ENCODE data around the gene SCN2B.
"Not testable (repeated sequence)": the region's sequence is repeated elsewhere in the genome, so short reads cannot be mapped to it uniquely, and the experiment has no call there.

Gene SCN2B

DNA sequence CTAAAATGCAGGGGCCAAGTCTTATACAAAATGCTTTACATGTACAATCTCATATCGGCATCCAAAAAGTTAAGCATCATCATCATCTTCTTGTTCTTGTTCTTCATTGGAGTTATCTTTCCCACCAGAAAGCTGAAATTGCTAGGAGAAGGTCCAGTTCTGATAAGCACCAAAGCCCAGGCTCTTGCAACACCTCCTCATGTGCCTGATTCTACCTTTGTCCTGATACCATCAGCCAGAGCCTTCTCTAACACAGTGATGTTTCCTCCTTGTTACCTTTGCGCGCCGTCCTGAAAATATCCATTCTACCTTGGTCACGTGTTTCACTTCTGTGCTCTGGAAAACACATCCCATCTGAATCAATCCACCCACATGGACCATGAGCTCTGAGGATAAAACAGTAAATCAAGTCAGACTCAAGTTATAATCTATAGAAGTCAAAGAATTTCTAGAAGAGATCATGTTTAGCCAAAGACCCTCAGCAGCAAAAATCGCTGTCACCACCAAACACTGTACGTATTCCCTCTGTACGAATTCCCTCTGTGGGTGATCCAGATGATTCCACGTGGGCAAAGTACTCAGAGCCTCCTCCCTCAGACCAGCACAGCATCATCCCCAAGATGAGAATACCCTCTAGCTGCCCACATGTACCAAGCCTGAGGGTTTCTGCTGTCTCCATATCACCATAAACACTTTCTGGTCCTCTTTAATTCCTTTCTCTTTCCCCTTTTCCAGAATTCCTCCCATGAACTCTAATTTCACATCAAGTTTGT lies 29.4 kb upstream of the SCN2B start:
- DNase-seq, result no peak

DNA sequence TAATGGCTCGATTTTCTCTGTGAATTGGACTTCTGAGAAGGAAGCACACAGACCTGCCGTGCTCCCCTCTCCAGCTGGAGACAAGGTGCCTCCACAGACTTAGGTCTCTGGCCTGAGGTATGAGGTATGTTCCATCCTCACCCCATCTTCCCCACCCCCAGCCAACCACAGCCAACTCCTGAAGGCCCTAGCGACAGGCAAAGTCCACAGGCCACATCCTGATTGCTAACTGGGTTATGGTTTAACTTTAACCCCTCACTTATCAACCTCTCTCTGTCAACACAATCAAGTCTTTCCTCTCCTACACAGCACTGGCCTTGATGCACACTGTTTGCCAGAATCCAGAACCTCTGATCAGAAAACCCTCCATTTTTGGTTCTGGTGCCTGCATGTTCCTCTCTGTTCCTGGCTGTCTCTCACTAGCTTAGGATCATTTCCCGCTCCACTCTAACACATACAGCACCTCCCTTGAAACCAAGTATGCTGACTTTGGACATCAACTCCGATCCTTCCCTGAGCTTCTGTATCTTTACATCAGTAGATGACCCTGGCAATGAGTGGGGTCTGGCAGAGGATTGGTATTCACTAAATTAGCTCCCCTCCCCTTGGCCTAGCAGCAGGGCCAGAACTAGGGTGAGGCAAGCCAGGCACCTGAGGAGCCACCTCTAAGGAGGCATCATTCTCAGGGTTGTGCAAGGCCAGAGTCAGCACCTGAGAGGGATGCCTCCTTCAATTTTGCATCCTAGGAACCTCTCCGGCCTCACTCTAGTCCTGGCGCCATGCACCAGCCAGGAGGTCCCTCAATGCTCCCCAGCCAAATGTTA lies 26.4 kb upstream of the SCN2B start:
- DNase-seq, result peak in 1 of 6 experiments; percentile 40

DNA sequence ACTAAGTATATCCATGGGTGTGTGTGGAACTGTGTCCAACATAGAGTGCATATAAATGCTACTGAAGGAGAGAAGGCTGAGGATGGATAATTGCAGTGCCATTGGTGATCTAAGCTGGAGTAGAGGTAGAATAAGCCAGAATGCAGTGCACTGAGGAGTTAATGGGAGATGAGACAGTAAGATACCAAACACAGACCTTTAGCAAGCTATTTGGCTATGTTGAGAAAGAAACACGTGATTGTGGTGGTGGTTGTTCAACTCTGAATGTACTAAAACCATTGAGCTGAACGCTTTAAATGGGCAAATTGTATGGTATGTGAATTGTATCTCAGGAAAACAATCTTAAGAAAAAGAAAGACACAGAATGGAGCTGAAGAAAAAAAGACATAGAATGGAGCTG lies 25.5 kb upstream of the SCN2B start:
- no peak for DNase-seq

DNA sequence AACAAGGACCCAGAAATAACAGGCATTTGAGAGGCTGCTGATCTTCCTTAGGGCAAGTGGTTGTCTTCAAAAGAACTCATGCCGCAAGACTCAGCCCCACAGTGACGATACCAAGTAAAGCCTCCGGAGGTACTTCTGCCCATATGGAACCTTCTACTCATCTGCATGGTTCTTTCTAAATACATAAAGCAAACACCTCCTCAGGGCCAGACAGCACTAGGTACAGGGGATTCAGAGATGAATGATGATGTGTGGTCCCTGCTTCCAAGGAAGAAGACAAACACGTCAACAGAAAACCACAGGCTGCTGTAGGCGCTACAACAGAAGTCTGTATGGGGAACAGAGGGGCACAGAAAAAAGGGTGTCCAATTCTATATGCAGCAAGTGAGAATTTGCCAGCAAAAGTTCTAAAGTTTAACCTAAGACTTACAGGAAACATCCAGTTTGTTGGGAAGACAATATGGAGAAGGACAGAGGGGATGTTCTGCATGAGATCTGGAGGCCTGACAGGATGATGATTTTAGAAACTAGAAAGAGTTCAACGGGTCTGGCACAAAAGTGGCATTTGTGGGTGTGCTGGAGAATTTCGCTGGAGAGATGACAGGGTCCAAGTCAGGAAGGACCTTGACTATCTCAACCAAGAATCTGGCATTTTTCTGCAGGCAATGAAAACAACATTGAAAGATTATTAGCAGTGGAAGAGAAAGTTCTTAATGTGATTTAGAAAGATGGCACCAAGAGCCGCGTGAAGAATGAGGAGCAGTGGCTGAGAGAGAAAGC lies 24.7 kb upstream of the SCN2B start:
- DNase-seq, result peak in 2 of 6 experiments; percentile 14 to 37

- no peak for DNase-seq
These were observed 24.1 kb upstream of the SCN2B start for GRCh38 chr11:118200497-118200896.

DNA sequence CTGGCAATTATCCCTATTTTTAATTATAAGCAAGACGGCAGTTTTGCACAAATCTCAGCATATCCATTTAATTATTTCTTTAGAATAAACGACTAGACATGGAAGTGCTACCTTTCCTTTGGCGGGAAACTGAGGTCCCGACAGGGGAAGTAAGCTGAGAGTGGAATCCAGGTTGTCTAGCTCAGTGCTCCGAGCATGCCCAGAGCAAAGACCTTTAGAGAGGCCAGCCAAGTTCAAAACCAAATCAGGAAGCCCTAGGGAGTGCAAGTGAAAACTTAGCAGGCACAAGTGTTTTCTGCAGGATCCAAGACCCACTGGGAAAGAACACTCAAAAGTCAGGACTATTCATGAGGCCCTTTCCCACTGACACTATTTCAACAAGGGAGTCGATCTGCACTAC lies 22.7 kb upstream of the SCN2B start:
- DNase-seq, result no peak

DNA sequence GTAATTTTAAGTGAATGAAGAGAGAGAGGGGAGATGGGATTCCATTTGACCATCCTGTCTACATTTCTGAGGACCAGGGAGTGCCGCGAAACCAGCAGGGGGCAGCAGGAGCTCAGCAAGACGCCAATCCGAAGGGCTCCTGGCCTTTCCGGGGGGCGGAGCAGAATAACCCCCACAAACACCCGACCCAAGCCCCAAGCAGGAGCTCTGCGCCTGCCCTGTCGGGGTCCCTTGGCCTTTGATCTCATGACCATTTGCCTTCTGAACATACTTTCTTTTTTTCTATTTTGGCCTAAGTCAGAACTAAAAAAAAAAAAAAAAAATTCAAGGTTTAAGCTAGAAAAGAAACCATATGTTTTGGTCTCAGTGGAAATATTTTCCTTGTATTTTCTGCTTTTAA lies 21.9 kb upstream of the SCN2B start:
- DNase-seq, result peak; percentile 50 to 81 (median 76)

DNA sequence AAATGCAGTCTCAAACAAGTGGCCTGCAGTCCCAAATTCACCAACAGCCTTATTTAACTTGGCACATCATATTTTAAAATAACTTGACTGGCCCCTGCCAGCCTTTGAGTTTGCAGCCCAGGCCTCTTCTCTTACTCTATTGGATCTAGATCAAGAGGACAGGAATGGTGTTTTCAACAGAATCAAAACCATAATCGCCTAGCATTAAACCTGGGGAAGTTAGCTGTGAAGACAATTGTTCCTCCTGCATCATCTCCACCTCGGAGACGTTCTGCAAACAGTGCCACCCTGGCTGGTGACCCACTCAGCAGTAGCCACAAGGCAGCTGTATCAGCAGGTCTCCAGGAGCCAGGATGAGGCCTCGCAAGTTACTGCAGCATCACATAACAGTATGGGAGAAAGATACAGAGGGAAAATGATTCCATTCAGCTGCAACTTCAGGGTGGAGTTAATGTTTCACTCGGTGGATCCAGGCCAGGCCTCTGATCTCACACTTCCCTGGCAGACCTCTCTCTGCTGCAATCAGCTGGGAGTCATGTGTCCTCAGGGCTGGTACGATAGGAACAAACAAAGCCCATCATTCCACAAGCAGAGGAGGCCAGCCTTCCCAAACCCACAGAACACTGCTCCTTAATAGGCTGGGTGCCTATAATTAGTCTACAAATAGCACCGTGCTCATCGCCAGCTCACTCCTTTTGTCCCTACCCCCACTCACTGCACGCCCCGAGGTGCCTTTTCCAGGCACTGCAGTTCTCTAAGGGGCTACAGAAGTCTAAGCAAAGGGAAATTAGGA lies 18.6 kb upstream of the SCN2B start:
- no peak for DNase-seq

DNA sequence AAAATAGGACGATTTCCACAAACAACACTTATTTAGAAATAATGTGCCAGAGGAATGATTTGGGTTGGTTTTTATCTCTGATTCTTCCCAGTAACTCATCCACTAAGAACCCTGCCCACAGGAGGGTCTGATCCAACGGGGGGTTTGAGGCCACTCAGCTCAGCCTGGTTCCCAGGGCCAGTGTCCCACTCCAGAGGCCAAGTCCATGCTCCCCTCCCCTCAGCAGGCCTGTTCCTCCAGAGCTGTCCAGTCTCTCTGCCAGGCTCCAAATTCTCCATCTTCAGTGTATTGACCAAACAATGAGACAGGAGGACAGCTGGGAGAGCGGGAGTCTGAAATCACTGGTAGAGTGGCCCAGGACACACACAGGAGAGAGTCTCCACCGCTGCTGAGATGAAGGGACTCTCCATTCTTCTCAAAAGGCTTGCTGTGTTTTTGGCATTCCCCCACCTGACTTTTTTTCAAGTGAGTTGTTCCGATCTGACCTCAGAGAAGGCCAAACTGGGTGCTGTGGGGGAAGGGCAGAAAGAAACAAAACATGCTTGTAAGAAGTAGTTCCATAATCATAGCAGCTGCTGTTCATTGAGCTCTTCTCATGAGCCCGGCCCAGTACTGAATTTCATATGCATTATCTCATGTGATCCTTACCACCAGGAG lies 17.6 kb upstream of the SCN2B start:
- DNase-seq, result no peak

DNA sequence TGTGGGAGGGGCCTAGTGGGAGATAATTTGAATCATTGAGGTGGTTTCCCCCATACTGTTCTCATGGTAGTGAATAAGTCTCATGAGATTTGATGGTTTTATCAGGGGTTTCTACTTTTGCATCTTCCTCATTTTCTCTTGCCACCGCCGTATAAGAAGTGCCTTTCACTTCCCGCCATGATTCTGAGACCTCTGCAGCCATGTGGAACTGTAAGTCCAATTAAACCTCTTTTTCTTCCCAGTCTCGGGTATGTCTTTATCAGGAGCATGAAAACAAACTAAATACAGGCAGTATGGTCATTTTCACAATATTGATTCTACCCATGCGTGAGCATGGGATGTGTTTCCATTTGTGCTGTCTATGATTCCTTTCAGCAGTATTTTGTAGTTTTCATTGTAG lies 16.4 kb upstream of the SCN2B start:
- not testable (repeated sequence) for DNase-seq

- not testable (repeated sequence) for DNase-seq
These were observed 14.6 kb upstream of the SCN2B start for GRCh38 chr11:118190942-118191506.

DNA sequence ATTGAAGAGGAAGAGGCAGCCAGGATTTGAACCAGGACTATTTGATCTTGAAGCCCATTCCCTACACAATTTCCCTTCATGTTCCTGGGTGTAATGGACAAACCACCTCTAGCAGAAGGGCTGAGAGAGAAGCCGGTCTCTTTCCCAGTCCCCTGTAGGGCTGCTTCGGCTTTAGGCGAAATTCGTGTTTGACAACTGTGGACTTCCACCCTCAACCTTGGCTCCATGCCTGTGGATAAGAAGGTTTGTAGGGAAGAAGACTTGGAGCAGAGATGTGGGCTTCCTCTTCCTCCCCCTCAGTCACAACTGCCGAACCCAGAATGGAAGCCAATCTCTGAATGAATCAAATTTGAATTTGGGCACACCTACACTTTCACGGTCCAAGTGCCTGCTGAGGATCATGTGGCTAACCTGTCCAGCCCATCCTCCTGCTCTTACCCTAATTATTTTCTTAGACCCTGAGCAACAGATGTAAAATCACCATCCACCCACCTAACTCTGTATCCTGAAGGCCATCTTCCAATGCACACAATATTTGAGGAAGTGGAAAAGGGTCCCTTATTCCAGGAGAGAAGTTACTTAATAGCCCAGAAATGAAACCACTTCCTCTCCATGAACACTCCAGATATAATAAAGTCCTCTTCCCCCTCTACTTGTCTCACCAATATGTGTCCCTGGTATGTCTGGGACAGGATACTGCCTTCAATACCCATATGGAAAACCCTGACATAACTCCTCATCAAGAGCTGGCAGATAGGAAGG lies 10.1 kb upstream of the SCN2B start:
- no peak for DNase-seq

DNA sequence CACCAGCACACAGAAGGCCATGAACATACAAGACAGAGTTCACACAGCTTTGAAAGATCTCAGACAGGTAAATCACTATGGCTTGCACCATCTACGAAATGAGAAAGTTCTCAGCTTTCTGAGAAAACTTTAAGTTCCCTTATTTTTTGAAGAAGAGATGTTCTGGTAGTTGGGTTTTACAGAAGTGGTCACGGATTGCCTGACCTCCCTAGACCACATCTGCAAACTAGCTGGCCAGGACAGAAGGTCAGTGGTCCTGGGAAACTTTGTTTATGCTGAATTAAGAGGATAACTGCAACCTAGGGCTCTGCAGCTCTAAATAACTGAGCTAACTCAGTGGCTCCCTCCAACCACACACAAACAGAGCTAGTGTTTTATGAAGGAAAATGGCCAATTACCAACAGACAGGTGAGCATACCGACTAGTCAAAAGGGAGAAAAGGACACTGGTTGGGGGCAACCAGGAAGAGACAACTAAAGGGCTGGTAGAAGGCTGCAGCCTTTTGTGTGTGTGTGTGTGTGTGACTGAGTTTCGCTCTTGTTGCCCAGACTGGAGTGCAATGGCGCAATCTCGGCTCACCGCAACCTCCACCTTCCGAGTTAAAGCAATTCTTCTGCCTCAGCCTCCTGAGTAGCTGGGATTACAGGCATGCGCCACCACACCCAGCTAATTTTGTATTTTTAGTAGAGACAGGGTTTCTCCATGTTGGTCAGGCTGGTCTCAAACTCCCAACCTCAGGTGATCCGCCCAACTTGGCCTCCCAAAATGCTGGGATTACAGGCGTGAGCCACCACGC lies 8.5 kb upstream of the SCN2B start:
- no peak for DNase-seq

DNA sequence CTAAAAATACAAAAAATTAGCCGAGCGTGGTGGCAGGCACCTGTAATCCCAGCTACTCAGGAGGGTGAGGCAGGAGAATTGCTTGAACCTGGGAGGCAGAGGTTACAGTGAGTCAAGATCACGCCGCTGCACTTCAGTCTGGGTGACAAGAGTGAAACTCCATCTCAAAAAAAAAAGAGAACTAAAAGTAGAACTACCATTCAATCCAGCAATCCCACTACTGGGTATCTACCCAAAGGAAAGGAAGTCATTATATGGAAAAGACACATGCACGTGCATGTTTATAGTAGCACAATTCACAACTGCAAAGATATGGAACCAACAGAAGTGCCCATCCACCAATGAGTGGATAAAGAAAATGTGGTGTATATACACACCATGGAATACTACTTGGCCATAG lies 7.3 kb upstream of the SCN2B start:
- DNase-seq, result not testable (repeated sequence)

DNA sequence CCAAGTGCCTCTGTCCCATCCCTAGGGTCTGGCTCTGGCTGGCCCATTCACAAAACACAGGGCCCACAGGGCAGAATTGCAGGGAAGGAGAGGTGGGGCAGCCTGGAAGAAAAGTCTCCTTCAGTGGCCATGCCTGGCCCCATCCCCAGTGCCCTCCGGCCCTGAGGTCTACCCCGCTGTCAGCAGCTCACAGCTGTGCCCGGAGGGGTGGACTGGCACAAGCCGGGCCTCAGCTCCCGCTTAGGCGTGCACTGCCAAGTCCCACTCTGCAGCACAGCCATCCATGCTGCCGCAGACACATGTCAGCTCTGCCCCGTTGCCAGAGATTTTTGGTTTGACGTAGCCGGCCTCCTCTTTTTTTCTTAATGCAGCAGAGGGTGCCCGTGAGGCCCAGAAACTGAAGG lies 3.9 kb upstream of the SCN2B start:
- no peak for DNase-seq

DNA sequence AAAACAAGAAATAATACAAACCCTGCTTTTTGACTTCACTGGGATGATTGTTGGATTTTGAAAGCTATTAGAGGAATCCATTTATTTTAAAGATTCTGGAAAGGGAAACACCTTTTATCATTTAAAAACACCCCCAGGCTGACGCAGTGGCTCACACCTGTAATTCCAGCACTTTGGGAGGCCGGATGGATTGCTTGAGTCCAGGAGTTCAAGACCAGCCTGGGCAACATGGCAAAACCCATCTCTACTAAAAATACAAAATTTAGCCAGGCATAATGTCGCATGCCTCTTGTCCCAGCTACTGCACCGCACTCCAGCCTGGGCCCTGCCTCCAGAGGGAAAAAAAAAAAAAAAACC lies 317 bp upstream of the SCN2B start:
- DNase-seq, result no peak

GRCh38 chr11:118175031-118175992 lies 1.1 kb downstream of the SCN2B start:
- DNase-seq, result no peak

DNA sequence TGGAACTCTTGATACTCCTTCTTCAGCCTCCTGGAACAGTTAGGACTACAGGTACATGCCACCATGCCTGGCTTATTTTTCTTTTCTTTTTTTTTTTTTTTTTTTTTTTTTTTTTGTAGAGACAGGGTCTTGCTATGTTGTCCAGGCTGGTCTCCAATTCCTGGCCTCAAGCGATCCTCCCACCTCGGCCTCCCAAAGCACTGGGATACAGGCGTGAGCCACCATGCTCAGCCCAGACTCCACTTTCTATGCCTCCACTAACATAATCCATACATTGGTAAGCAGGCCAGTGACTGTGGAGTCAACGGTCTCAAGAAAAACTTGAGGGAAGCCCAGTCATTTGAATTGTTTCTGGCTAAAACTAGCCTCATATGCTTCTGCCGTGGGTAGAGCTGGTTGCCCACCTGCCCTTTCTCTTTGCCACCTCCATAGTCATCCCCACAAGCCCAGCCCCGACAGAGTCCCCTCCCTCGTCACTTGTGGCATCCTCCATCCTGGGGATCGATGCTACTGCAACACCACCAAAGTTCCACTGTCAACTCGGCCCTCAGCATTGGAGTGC lies 2.4 kb downstream of the SCN2B start:
- no peak for DNase-seq

GRCh38 chr11:118172356-118172755 lies 4.1 kb downstream of the SCN2B start:
- no peak for DNase-seq

Measured in stimulated activated naive CD4-positive, alpha-beta T cell (primary cell).